NB4 (cell line): ENCODE measurements around the gene SMCO1.

Experiments
- CTCF ChIP-seq: IDR thresholded peaks from one replicate; pipeline ENCODE4 v1.5.1; 2012; ENCODE audit warnings: low read depth, low read length
- MAX ChIP-seq: IDR thresholded peaks from 2 replicates; pipeline ENCODE4 v1.6.1; 2011; ENCODE audit warnings: low read depth, low read length
- POLR2A ChIP-seq: IDR thresholded peaks from 2 replicates; pipeline ENCODE4 v1.6.1; 2011; ENCODE audit warnings: mild to moderate bottlenecking; ENCODE audit not compliant: insufficient read length; ENCODE audit errors: extremely low read depth

GRCh38 chr3:196486263-196486662 is 28.9 kb downstream of the SMCO1 start:
- peak; percentile 31 for TF ChIP-seq CTCF
- no peak for TF ChIP-seq POLR2A
- no peak for TF ChIP-seq MAX
